ENCODE measurements around the gene CNTNAP3B. TPM values are rescaled to one million over a fixed set of nuclear protein-coding genes. Genes with fewer than 3 reads are reported as not detected.
"Not testable (repeated sequence)": the region's sequence is repeated elsewhere in the genome, so short reads cannot be mapped to it uniquely, and the experiment has no call there.

The CNTNAP3B gene
- total RNA-seq, 1 experiment from 2014 or later = 8.4 TPM

- H3K4me3 Mint-ChIP-seq (ENCODE audit: unreplicated experiment); H3K27ac Mint-ChIP-seq (ENCODE audit: low read depth, unreplicated experiment); H3K27me3 Mint-ChIP-seq (ENCODE audit: insufficient read depth, unreplicated experiment); H3K9me3 Mint-ChIP-seq (ENCODE audit: unreplicated experiment); DNase-seq (ENCODE audit: unreplicated experiment); POLR2A ChIA-PET; H3K36me3 Mint-ChIP-seq (ENCODE audit: insufficient read depth, unreplicated experiment); BruUV-seq (replicated peaks); H3K4me1 Mint-ChIP-seq (ENCODE audit: insufficient read depth, unreplicated experiment); intact Hi-C loops (cut with micrococcal nuclease); CTCF ChIA-PET: not testable (repeated sequence)
Observed at GRCh38 chr9:41847829-41848228, 281.4 kb downstream of the CNTNAP3B start.

Other genes with a start within 250 kb of the CNTNAP3B start
- gene SPATA31A6, start 54.2 kb upstream of the CNTNAP3B start, total RNA-seq (2022) = not detected in 2 replicates